Naive thymus-derived CD8-positive, alpha-beta T cell (primary cell): ENCODE results near the gene BSND. TPM values are rescaled to one million over a fixed set of nuclear protein-coding genes. Genes with fewer than 3 reads are reported as not detected.
A peak's percentile ranks its signal among the peaks of the same experiment; 100 is the strongest.

ENCODE experiments used
- ATAC-seq, 2 donors: fragments of 150-1000 bp; cut with Tn5 transposase in 1 of 2; sonication (Bioruptor Pico), chemical (Tn5 transposase) in 1 of 2; 1 replicate in 1 of 2; 2 replicates in 1 of 2; pipeline ENCODE4 v1.10.0; 2021; ENCODE audit warnings: mild to moderate bottlenecking in 2 of 2, moderate library complexity in 2 of 2
- POLR2A ChIA-PET: fragments of 350-600 bp; sonication (Branson Sonifier 250); formaldehyde crosslinking; loops from one replicate; lab custom pipeline; 2021; ENCODE audit warnings: antibody characterized with exemption; lab: Charles Lee
- DNase-seq, 10 donors: peaks; one replicate each; pipeline versions ENCODE4 v3.0.0 to v3.0.0-alpha.2; 2020 to 2022
- H3K27ac Mint-ChIP-seq, 10 donors: one replicate each; pipeline ENCODE4 v1.8.0; 2020 to 2022; ENCODE audit warnings: mild to moderate bottlenecking in 10 of 10, mixed read lengths in 10 of 10, moderate library complexity in 4 of 10, inconsistent platforms in 1 of 10
- H3K27me3 Mint-ChIP-seq, 5 donors: one replicate each; pipeline ENCODE4 v1.8.0; 2021 to 2022; ENCODE audit warnings: mixed read lengths in 5 of 5
- H3K36me3 Mint-ChIP-seq, 3 donors: one replicate each; pipeline ENCODE4 v1.8.0; 2020 to 2022; ENCODE audit warnings: mixed read lengths in 3 of 3, mild to moderate bottlenecking in 2 of 3, inconsistent platforms in 1 of 3
- H3K4me1 Mint-ChIP-seq, 4 donors: one replicate each; pipeline ENCODE4 v1.8.0; 2021 to 2022; ENCODE audit warnings: mixed read lengths in 4 of 4
- H3K4me3 Mint-ChIP-seq, 10 donors: one replicate each; pipeline ENCODE4 v1.8.0; 2020 to 2022; ENCODE audit warnings: mild to moderate bottlenecking in 10 of 10, mixed read lengths in 10 of 10, moderate library complexity in 6 of 10, inconsistent platforms in 1 of 10
- H3K9me3 Mint-ChIP-seq, 9 donors: one replicate each; pipeline ENCODE4 v1.8.0; 2020 to 2022; ENCODE audit warnings: mixed read lengths in 9 of 9, mild to moderate bottlenecking in 3 of 9, inconsistent platforms in 1 of 9, moderate library complexity in 1 of 9
- polyA plus RNA-seq, 3 donors: library from polyadenylated mRNA; unstranded; fragments of 300-500 nt; fragmentation: Illumina TruSeq; gene quantifications; one replicate each; pipeline ENCODE4 v1.2.3, GENCODE V29; 2021
- total RNA-seq, 8 experiments: library from RNA in 2 of 8; stranded (reverse) in 2 of 8; gene quantifications; one replicate each; pipeline ENCODE4 v1.2.3 and lab custom pipeline; 2021 to 2026

BSND gene
- total and polyA plus RNA-seq, 5 experiments from 2014 or later: not detected

- Mint-ChIP-seq H3K27ac (no peak overlapping the region), H3K27me3 (peaks cover 0 to 41% (median 14%) of the 10 kb centered on the region in 5 donors), H3K4me3 (peak overlapping the region in 2 of 10 donors; percentile 0 to 42), H3K4me1 (peaks cover 2 to 13% (median 9%) of the 10 kb centered on the region in 4 donors), H3K9me3 (peaks cover 0 to 2% (median 0%) of the 10 kb centered on the region in 9 donors), H3K36me3 (no peaks in the 10 kb centered on the region)
- no peak for ATAC-seq
- POLR2A ChIA-PET: no interaction called here
- DNase-seq: no peak
Measured at GRCh38 chr1:54965624-54966340, 33.0 kb upstream of the BSND start.

GRCh38 chr1:54967372-54967771 lies 31.4 kb upstream of the BSND start:
- no peak for DNase-seq
- peaks cover 0 to 2% (median 0%) of the 10 kb centered on the region in 9 donors for H3K9me3 Mint-ChIP-seq
- H3K27ac Mint-ChIP-seq: peak overlapping the region in 1 of 10 donors; percentile 41
- ATAC-seq: no peak
- H3K4me3 Mint-ChIP-seq: no peak overlapping the region
- H3K27me3 Mint-ChIP-seq: peaks cover 3 to 57% (median 22%) of the 10 kb centered on the region in 5 donors
- peaks cover 2 to 13% (median 9%) of the 10 kb centered on the region in 4 donors for H3K4me1 Mint-ChIP-seq
- no peaks in the 10 kb centered on the region for H3K36me3 Mint-ChIP-seq
- POLR2A ChIA-PET: no interaction called here

- H3K9me3 Mint-ChIP-seq: peaks cover 0 to 2% (median 0%) of the 10 kb centered on the region in 9 donors
- POLR2A ChIA-PET: no interaction called here
- peaks cover 11 to 69% (median 26%) of the 10 kb centered on the region in 5 donors for H3K27me3 Mint-ChIP-seq
- no peak overlapping the region for H3K27ac Mint-ChIP-seq
- DNase-seq (no peak), ATAC-seq (no peak)
- H3K36me3 Mint-ChIP-seq: no peaks in the 10 kb centered on the region
- no peak overlapping the region for H3K4me3 Mint-ChIP-seq
- H3K4me1 Mint-ChIP-seq: peaks cover 2 to 13% (median 9%) of the 10 kb centered on the region in 4 donors
Measured at GRCh38 chr1:54968551-54968950, 30.2 kb upstream of the BSND start.

- Mint-ChIP-seq H3K27ac (no peak overlapping the region), H3K27me3 (peaks cover 14 to 71% (median 26%) of the 10 kb centered on the region in 5 donors)
- DNase-seq: no peak
Measured at GRCh38 chr1:54969879-54970278, 28.9 kb upstream of the BSND start.

GRCh38 chr1:54970901-54971300 lies 27.8 kb upstream of the BSND start:
- Mint-ChIP-seq H3K4me1 (peaks cover 2 to 9% (median 5%) of the 10 kb centered on the region in 4 donors), H3K27me3 (peaks cover 14 to 71% (median 26%) of the 10 kb centered on the region in 5 donors), H3K9me3 (peaks cover 0 to 2% (median 0%) of the 10 kb centered on the region in 9 donors), H3K4me3 (no peak overlapping the region), H3K27ac (no peak overlapping the region), H3K36me3 (no peaks in the 10 kb centered on the region)
- POLR2A ChIA-PET: no interaction called here
- ATAC-seq (no peak), DNase-seq (no peak)

More at GRCh38 chr1:54969879-54970278, 28.9 kb upstream of the BSND start:
- Mint-ChIP-seq H3K9me3 (peaks cover 0 to 2% (median 0%) of the 10 kb centered on the region in 9 donors), H3K36me3 (no peaks in the 10 kb centered on the region), H3K4me3 (no peak overlapping the region), H3K4me1 (peaks cover 2 to 13% (median 9%) of the 10 kb centered on the region in 4 donors)
- ATAC-seq: no peak
- POLR2A ChIA-PET: no interaction called here

GRCh38 chr1:54971317-54971791 lies 27.4 kb upstream of the BSND start:
- Mint-ChIP-seq H3K36me3 (no peaks in the 10 kb centered on the region), H3K4me3 (no peak overlapping the region), H3K27ac (no peak overlapping the region), H3K4me1 (peaks cover 0 to 4% (median 2%) of the 10 kb centered on the region in 4 donors), H3K27me3 (peaks cover 14 to 66% (median 26%) of the 10 kb centered on the region in 5 donors), H3K9me3 (peaks cover 0 to 2% (median 0%) of the 10 kb centered on the region in 9 donors)
- POLR2A ChIA-PET: no interaction called here
- ATAC-seq: no peak
- DNase-seq: no peak

- DNase-seq (no peak), ATAC-seq (no peak)
- POLR2A ChIA-PET: no interaction called here
- H3K4me3 Mint-ChIP-seq: no peak overlapping the region
- peaks cover 14 to 55% (median 26%) of the 10 kb centered on the region in 5 donors for H3K27me3 Mint-ChIP-seq
- H3K4me1 Mint-ChIP-seq: no peaks in the 10 kb centered on the region
- H3K27ac Mint-ChIP-seq: no peak overlapping the region
- H3K9me3 Mint-ChIP-seq: no peaks in the 10 kb centered on the region
- no peaks in the 10 kb centered on the region for H3K36me3 Mint-ChIP-seq
Measured at GRCh38 chr1:54972436-54972835, 26.3 kb upstream of the BSND start.

GRCh38 chr1:54973205-54973921 lies 25.4 kb upstream of the BSND start:
- ATAC-seq (no peak), DNase-seq (no peak)
- no peaks in the 10 kb centered on the region for H3K9me3 Mint-ChIP-seq
- no peak overlapping the region for H3K4me3 Mint-ChIP-seq
- H3K4me1 Mint-ChIP-seq: no peaks in the 10 kb centered on the region
- peak overlapping the region in 1 of 10 donors; percentile 73 for H3K27ac Mint-ChIP-seq
- no peaks in the 10 kb centered on the region for H3K36me3 Mint-ChIP-seq
- peaks cover 19 to 61% (median 27%) of the 10 kb centered on the region in 5 donors for H3K27me3 Mint-ChIP-seq
- POLR2A ChIA-PET: no interaction called here

- Mint-ChIP-seq H3K36me3 (no peaks in the 10 kb centered on the region), H3K27ac (no peak overlapping the region), H3K4me1 (no peaks in the 10 kb centered on the region), H3K4me3 (no peak overlapping the region), H3K27me3 (peaks cover 22 to 55% (median 30%) of the 10 kb centered on the region in 5 donors), H3K9me3 (no peaks in the 10 kb centered on the region)
- ATAC-seq: no peak
- POLR2A ChIA-PET: interaction anchor here (0.6 kb wide), 1 partner anchor 678 kb away, joined by 3 read pairs; no protein-coding TSS in a partner anchor
- DNase-seq: no peak
Measured at GRCh38 chr1:54975356-54976108, 23.2 kb upstream of the BSND start.

GRCh38 chr1:54976747-54977146 lies 22.0 kb upstream of the BSND start:
- no peak overlapping the region for H3K4me3 Mint-ChIP-seq
- H3K27ac Mint-ChIP-seq: no peak overlapping the region
- POLR2A ChIA-PET: no interaction called here
- DNase-seq: no peak
- H3K27me3 Mint-ChIP-seq: peaks cover 20 to 53% (median 29%) of the 10 kb centered on the region in 5 donors
- no peaks in the 10 kb centered on the region for H3K36me3 Mint-ChIP-seq
- H3K9me3 Mint-ChIP-seq: no peaks in the 10 kb centered on the region
- peaks cover 0 to 4% (median 2%) of the 10 kb centered on the region in 4 donors for H3K4me1 Mint-ChIP-seq
- ATAC-seq: no peak

- H3K4me3 Mint-ChIP-seq: no peak overlapping the region
- POLR2A ChIA-PET: no interaction called here
Measured at GRCh38 chr1:54977533-54978297, 21.0 kb upstream of the BSND start.

More at GRCh38 chr1:54977533-54978297, 21.0 kb upstream of the BSND start:
- no peak for ATAC-seq
- DNase-seq: no peak
- Mint-ChIP-seq H3K27me3 (peaks cover 21 to 53% (median 34%) of the 10 kb centered on the region in 5 donors), H3K9me3 (no peaks in the 10 kb centered on the region), H3K27ac (no peak overlapping the region), H3K4me1 (peaks cover 0 to 4% (median 2%) of the 10 kb centered on the region in 4 donors), H3K36me3 (no peaks in the 10 kb centered on the region)
